Measurements from ENCODE around the gene TIFAB. TPM values are rescaled to one million over a fixed set of nuclear protein-coding genes. Genes with fewer than 3 reads are reported as not detected.

TIFAB gene
- total and polyA plus RNA-seq, 7 donors = 0.46 to 1.4 TPM; not detected in 5

DNA sequence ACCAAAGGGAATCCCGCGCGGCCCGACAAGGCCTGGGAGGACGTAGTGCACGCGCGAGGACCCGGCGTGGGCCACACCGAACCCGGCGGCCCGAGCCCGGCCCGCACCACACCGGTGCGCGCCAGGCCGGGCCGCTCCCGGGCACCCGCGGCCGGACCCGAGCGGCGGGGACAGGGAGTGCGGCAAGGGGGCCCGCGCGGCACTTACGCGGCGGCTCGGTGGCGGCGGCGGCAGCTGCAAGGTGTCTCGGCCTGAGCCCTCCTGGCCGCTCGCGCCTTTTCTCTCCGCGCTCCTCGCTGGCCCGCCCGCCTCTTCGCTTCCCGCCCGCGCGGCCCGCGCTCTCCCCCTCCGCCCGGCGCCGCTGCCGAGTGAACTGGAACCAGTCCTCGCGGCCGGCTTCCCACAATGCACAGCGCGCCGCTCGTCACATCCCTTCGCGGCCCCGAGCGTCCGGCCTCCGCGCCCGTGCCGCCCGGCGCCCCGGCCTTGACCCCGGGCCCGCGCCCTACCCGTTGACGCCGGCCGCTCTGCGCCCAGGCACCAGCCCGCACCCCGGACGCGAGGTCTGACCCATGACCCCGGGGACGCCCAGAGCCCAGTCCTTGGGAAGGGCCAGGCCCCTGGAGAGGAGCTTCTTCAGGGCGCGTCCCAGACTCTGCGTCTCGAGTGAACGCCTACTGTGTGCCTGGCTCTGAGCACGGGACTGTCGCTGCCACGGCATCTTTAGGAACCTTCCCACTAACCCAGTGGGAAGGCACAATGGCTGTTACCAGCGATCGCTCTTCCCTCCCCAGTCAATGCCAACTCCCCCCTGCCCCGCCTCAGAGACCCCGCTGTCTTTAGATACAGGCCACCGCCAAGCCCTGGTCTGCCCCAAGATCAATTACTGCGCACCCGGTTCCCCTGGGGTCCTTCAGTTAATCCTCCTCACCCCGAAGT is 53.0 kb downstream of the TIFAB start, which contains the start of gene MACROH2A1:
MACROH2A1 (minus strand) TSS at position 377 of the 939 bp plus-strand sequence. CDS start 10,138 bp downstream, outside the sequence.
- 1 to 4% methylated on average over 109 of the region's 109 CpGs for WGBS, 2 donors
- TF ChIP-seq CTCF (IDR thresholded peaks at IDR 0.05) (no peak), EP300 (IDR thresholded peaks at IDR 0.05) (no peak), POLR2A (IDR thresholded peaks at IDR 0.05) (peak; percentile 10 to 29), POLR2AphosphoS5 (IDR thresholded peaks at IDR 0.05) (peak; percentile 73 to 94 (median 90))

GRCh38 chr5:135398160-135398854 is 53.8 kb downstream of the TIFAB start:
- 0 to 1% methylated on average over 43 of the region's 43 CpGs for WGBS, 2 donors
- Histone ChIP-seq H3K36me3 (no peaks in the 10 kb centered on the region), H3K4me3 (peak overlapping the region; percentile 80 to 90 (median 82)), H3K9me3 (no peaks in the 10 kb centered on the region), H3K4me1 (peaks cover 0 to 61% (median 53%) of the 10 kb centered on the region in 4 donors), H3K27me3 (no peaks in the 10 kb centered on the region), H3K27ac (peak overlapping the region; percentile 81 to 93 (median 88))
- DNase-seq = no peak
- intact Hi-C loops (cut with DNase I) = no loop called here
- TF ChIP-seq EP300 (IDR thresholded peaks at IDR 0.05) = no peak
- TF ChIP-seq POLR2AphosphoS5 (IDR thresholded peaks at IDR 0.05) = no peak
- TF ChIP-seq CTCF (IDR thresholded peaks at IDR 0.05) = no peak
- TF ChIP-seq POLR2A (IDR thresholded peaks at IDR 0.05) = no peak

More for the DNA sequence above, 53.0 kb downstream of the TIFAB start, which contains the start of gene MACROH2A1:
- Histone ChIP-seq H3K27ac (peak within 1 kb of the TSS; percentile 81 to 93 (median 88)), H3K27me3 (no peaks in the 10 kb centered on the region), H3K4me3 (peak within 1 kb of the TSS; percentile 80 to 90 (median 82)), H3K9me3 (no peaks in the 10 kb centered on the region), H3K4me1 (peaks cover 0 to 53% (median 44%) of the 10 kb centered on the region in 4 donors), H3K36me3 (no peaks in the 10 kb centered on the region)
- intact Hi-C loops (cut with DNase I) = no loop called here
- DNase-seq = peak; percentile 94

Small RNAs within 50 kb of the gene (small RNA-seq; reads per million reads assigned to genes)
- gene DCANP1 = 0 reads per million in 3 donors

Other genes starting within 250 kb of the TIFAB start
- gene MACROH2A1, start 53.1 kb downstream of the TIFAB start, total RNA-seq = 100 to 1,000 TPM; 153 to 191 (median 179) TPM
- 100 to 1,000 TPM; 123 to 202 (median 175) TPM for gene MACROH2A1, start 53.1 kb downstream of the TIFAB start, polyA plus RNA-seq
- gene DCANP1, start 5.0 kb downstream of the TIFAB start, total RNA-seq = not detected
- under 1 TPM in 2 of 3 donors, not detected in 1; 0.13 to 0.46 TPM for gene DCANP1, start 5.0 kb downstream of the TIFAB start, polyA plus RNA-seq
- gene NEUROG1, start 83.6 kb upstream of the TIFAB start, total RNA-seq = not detected
- gene NEUROG1, start 83.6 kb upstream of the TIFAB start, polyA plus RNA-seq = not detected
- gene CXCL14, start 126.6 kb upstream of the TIFAB start, total RNA-seq = 10 to 100 TPM in 2 of 4 donors, 1 to 10 TPM in 2; 2.2 to 16.1 (median 12.3) TPM
- 10 to 100 TPM; 24.5 to 56.7 (median 46.2) TPM for gene CXCL14, start 126.6 kb upstream of the TIFAB start, polyA plus RNA-seq

Data from sigmoid colon (tissue), 7 donors.